Dermis blood vessel endothelial cell (primary cell): ENCODE results near the gene ATL1. TPM values are rescaled to one million over a fixed set of nuclear protein-coding genes. Genes with fewer than 3 reads are reported as not detected.
"Not testable (repeated sequence)": the region's sequence is repeated elsewhere in the genome, so short reads cannot be mapped to it uniquely, and the experiment has no call there.

Experiments
- DNase-seq: peaks from one replicate; pipeline ENCODE4 v3.0.0; 2010
- total RNA-seq: library from RNA; depleted of rRNA; stranded (reverse); fragments of >200 nt; gene quantifications from 2 replicates; pipeline ENCODE4 v1.2.3, GENCODE V29; 2014

ATL1 gene
- total RNA-seq, 1 donor from 2014 or later, result 1.9 TPM

DNA sequence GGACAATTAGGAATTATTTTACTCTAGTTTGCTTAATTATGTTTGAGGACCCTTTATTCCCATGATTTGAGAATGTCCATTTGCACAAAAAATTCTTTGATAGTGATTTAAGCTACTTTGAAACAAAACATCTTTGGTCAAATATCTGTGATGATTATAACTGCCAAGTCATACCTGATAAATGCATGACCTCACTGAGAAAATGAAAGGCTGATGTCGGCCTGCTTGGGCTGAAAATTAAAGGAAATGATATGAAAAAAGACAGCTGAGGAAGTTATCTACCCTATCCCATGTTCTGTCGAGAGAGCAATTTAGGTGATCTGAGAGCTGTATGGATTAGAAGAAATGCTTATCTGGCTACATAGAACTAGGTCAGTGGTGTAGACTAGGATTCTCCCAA, 43.6 kb downstream of the ATL1 start:
- no peak for DNase-seq

DNA sequence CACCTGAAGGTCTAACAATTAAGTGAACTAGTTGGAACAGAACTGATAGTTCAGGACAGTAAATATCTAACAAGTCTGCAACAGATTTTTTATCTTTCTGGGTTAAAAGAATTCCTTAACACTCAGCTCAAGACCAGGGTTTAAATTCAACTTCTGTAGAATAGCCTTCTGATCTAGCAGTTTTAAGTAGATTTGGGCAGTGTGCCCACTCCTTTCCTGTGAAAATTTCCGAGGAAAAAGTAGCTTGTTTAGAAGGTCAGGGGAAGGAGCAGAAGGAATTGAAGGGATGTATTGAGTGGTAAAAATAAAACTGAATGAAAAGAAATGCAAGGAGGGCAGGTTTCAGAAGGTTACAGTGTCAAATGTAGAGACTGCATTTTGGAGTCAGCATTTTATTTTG, 45.8 kb downstream of the ATL1 start:
- DNase-seq, result peak; percentile 78

DNA sequence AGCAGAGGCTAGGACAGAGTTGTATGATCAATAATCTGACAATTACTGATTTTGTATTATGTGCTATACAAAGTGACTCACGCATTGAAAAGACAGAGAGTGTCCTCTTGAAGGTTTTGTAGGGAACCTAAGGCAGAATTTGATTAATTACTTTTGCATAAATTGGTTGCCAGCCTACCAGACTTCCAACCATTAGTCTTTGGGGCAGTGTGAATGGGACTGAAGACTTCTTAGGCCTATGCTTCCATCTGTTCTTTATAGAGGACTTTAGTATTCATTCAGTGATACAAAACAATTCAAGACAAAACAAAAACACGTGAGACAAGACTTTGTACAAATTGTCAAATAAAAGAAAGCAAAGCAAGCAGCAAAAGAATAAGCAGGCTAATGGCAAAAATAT, 46.5 kb downstream of the ATL1 start:
- no peak for DNase-seq

DNA sequence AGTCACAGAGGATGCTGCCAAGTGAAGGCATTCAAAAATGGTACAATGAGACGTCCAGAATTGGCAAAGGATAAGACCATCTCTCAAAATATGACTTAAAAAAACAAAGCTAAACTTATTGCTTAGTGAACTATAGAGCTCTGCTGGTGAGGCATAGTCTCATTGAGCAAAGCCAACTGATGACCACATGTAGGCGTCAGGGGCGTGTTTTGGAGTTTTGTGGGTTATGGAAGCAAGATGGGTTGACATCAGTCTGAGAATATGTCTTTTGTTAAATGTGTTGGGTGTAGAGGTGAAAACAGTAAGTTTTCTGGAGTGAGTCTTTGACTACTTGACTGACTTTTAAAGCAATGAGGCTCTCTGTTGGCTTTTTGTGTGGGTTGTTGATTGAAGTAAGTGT, 47.2 kb downstream of the ATL1 start:
- DNase-seq, result no peak

DNA sequence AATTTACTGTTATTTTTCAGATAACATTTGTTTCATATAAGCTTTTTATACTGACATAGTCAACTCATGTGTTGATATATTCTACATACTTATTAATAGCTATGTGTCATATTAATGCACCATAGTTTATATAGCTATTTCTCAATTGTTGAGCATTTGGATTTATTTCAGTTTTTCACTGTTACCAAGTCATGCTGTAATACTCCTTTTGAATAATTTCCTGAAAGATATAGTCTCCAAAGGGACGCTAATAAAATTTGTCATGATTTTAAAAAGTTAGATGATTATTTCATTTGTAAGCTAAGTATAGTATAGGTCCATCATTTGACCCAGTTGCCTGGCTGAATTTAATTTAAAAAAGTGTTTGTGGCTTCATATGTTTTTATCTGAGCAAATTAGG, 47.8 kb downstream of the ATL1 start:
- DNase-seq, result no peak

DNA sequence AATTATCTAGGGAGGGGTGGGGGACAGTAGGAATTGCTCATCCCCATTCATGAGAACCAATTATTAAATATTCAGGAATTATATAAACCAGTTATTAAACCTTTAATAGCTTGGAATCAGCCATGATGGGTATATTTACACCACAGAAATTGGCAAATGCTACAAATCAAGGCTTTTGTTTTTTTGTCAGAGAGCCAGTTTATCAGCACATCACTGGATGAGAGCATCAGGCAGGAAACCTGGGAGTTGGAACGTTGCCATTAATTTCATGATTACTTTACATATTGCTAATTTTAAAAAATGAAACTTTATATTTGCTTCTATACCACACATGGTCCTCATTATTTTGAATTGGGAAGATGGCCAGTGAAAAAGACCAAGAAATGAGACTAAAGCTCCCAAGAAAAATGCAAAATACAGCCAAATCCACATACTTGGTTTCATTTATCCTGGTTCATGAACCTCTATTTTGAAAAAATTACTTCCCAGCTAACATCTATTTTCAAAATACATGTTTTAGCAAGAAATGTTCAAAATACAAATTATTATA, 48.4 kb downstream of the ATL1 start:
- no peak for DNase-seq

DNA sequence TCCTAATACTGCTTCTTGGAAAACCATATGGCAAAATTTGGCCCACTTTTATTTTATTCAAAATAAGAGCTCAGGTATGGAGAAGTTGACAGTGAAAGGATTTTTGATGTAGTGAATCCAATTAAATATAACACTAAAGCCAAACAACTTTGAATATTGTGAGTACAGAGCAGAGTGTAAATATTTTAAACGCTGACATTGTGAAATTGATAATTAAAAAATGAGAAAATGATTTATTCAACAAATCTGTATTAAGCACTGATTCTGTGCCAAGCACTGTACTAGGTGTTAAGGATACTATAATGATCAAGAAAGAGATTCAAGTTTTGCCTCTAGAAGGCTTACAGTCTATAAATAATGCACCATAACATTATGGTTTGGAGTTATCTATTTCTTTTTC, 50.5 kb downstream of the ATL1 start:
- no peak for DNase-seq

DNA sequence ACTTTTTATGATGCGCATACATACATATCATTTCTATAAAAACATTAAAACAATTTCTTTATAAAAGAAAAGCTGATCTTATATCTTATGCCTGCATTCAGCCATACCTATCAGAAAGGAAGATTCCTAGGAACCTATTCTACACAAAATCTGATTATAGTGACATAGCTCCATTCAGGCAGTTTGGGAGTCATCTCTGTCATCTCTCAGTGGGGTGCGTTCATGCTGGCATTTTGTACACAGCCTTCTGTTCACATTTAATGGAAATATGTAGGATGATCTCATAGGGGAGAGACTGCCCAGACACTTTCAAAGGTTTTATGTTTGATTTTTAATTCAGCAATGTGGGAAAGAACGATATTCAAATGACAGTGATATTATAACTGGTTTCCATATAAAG, 52.9 kb downstream of the ATL1 start:
- no peak for DNase-seq

DNA sequence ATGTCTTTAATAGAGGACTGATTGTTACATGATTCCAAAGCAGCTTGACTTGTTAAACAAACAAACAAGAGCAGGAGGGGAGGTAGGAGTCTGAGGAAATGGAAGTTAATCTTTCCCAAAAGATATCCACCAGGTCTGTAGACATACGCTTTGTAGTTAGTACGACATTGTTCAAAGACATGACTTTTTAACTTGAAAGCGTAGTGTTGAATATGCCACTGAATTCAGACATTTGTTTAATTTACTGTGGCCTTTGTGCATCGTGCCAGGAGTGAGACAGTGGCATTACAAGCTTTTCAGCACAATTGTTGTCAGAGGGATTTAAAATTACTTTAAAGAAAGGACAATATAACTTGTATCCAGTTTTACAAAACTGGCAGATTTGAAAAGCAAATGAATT, 55.1 kb downstream of the ATL1 start:
- DNase-seq, result no peak

DNA sequence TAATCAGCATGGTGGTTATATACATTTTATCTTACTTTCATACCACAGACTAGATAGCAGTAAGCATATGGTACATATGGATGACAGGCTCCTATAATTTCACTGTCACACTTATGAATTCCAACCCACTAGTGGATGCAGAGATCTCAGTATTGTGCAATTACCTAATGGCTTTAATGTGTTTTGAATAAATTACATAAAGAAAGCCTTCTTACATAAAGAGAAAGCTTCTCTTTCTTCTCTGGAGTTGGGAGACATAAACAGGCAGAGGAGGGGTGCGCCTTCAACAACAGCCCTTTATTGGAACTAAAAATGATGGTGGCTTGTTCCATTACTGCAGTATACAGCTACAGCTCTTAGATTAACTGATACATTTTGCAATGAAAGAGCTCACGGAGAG, 55.6 kb downstream of the ATL1 start:
- no peak for DNase-seq

DNA sequence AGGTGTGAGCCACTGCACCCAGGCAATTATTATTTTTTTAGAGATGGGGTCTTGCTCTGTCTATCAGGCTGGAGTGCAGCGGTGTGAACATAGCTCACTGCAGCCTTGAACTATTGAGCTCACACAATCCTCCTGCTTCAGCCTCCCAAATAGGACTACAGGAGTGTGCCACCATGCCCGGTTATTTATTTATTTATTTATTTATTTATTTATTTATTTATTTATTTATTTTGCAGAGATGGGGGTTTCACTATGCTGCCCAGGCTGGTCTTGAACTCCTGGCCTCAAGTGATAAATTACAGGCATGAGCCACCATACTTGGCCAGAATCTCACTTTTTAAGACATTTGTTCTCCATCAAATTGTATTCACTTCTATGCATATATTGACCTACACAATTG, 56.3 kb downstream of the ATL1 start:
- DNase-seq, result no peak

DNA sequence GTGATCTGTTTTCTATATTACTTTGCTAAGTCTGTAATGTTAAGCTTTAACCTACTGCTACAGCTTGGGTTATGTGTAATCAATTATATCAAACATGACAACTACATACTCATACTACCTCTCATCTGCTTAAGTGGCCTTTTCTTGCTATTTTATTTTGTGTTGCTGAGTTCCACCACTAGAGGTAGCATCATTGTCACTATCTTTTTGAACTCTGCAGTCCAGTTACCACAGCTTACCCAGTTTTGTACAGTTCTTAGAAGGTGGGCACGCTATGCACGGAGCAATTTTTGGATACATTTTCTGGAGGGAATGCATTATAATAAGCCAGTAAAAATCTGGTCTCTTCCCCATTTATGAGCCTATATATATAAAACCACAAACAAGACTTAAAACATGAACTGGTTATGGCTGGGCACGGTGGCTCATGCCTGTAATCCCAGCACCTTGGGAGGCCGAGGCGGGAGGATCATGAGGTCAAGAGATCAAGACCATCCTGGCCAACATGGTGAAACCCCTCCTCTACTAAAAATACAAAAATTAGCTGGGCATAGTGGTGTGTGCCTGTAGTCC, 59.7 kb downstream of the ATL1 start:
- DNase-seq, result peak; percentile 73

DNA sequence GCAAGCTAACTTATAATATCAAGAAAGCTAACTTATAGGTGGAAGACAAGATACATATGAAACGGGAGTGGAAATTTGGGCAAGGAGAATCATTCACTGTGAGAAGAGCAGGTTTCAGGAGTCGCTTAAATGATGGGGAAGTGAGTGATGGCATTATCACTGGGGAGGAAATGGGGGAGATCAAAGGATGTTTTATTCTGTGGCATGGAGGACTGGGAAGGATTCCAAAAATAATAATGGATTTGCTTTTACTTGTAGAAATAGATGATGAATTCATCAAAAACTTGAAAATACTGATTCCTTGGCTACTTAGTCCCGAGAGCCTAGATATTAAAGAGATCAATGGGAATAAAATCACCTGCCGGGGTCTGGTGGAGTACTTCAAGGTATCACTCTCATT, 60.4 kb downstream of the ATL1 start:
- peak; percentile 28 for DNase-seq

DNA sequence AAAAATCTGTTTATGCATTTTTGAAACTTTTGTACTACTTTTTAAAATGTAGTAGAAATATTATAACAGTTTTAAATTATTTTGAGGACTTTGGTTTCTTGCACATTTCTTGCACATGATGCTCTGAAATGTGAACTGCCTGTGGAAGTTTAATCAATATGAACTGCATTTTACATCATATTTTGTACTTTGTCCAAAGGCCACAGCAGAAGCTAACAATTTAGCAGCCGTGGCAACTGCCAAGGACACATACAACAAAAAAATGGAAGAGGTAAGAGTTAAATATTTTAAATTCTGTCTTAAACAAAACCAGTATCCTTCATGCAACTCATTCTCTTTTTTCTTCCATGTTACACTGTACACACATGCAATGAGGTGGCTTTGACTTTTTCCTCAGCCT, 63.0 kb downstream of the ATL1 start:
- DNase-seq, result no peak

DNA sequence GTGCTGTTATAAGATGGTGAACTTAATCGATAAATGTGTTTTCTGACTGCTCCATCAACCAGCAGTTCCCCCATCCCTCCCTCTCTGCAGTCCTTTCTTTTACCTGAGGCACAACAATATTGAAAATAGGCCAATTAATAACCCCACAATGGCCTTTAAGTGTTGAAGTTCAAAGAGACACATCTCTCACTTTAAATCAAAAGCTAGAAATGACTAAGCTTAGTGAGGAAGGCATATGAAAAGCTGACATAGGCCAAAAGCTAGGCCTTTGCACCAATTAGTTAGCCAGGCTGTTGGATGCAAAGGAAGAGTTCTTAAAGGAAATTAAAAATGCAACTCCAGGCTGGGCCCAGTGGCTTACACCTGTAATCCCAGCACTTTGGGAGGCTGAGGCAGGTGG, 64.5 kb downstream of the ATL1 start:
- no peak for DNase-seq

DNA sequence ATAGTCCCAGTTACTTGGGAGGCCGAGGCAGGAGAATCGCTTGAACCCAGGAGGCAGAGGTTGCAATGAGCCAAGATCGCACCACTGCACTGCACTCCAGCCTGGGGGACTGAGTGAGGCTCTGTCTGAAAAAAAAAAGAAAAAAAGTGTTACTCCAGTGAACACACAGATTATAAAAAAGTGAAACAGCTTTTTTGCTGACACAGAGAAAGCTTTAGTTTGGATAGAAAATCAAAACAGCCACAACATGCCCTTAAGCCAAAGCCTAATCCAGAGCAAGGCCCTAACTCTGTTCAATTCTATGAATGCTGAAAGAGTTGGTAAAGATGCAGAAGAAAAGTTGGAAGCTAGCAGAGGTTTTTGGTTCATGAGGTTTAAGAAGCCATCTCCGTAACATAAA, 65.0 kb downstream of the ATL1 start:
- DNase-seq, result not testable (repeated sequence)

DNA sequence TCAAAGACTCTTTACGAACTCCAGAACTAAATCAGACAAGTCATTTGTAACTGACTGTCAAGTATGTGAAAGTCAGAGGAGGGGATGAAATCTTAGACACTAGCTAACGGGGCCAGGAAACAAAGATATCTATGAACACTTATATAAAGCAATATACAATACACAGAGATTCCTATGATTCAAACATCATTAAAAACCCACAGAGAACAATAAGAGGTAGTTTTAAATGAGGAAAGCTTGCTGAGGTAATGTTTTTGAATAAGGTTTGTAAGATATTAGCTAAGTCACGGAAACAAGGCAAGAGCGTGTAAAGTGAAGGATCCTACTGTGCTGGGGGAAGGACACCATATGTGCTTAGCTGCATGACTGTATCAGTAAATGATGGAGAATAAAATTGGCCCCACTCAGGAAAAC, 71.5 kb downstream of the ATL1 start:
- DNase-seq, result no peak

DNA sequence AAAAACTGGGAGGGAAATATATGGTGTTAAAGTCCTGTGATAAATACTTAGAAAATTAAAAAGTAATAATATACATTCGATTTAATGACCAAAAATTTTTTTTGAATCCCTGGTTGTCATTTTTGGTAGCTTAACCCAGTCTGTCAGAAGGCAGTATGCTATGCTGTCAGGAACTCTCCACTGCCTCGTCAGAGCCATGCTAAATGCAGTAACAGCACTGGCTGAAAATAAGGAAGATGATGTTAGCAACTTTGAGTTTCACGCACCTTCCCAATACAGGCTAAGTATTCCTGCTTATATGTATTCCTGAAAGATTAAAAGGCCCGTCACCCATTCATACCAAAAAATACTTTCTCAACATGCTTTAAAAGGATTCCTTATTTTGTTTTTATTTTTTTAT, 74.0 kb downstream of the ATL1 start:
- no peak for DNase-seq

DNA sequence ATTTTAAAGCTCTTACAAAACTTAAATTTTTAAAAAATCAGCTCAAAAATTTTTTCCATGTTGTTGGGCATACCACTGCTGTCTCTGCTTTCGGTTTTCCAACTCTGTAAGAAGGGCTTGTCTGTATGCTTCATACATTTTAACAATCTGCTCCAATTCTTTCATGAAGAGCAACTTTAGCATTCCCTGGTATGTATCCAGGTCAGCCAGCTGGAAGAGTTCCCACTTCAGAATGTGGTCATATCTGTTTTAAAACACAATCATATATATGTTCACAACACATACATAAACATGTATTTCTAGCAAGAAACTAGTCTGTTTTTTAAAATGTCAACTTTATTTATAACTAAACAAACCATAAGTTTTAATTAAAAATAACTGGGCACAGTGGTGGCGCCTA, 75.2 kb downstream of the ATL1 start:
- DNase-seq, result no peak

DNA sequence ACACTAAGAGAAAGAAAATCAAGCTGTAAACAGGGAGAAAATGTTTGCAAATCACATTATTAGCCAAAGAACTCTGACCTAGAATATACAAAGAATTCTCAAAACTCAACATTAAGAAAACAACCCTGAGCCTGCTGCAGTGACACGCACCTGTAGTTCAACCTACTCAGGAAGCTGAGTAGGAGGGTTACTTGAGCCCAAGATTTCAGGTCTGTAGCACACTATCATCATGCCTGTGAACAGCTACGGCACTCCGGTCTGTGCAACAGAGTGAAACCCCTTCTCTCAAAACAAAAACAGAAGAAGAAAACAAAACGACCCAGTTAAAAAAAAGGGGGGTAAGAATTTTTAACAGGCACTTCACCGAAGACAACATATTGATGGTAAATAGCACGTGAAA, 87.3 kb downstream of the ATL1 start:
- no peak for DNase-seq

DNA sequence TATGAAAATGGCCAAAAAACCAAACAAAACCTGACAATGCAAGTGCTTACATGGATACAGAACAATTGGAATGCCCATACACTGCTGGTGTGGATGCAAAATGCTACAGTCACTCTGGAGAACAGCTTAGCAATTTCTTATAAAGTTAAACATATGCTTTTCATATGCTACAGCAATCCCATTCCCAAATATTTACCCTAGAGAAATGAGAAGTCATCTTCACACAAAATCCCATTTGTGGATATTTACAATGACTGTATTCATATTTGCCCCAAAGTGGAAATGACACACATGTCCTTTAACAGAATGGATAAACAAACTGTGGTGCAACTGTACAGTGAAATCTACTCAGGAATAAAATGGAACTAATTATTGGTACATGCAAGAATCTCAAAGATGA, 87.8 kb downstream of the ATL1 start:
- DNase-seq, result no peak

DNA sequence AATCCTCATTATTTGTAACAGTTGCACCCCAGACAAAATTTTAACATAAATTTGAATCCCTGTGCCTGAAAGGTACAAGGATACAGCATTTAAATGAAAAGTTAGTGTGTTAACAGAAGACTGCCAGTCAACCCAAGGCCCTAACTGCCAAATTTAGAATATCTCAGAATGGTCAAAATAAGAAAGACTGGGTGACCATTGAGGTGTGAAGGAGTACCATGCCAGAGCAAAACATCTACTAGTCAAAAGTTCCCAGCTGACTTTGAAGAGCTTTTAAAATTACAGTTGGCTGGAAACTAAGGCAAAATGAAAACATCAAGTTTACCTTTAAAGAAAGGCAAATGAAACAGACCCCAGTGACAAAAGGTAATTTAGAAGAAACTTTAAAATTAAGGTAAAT, 89.7 kb downstream of the ATL1 start:
- DNase-seq, result no peak

DNA sequence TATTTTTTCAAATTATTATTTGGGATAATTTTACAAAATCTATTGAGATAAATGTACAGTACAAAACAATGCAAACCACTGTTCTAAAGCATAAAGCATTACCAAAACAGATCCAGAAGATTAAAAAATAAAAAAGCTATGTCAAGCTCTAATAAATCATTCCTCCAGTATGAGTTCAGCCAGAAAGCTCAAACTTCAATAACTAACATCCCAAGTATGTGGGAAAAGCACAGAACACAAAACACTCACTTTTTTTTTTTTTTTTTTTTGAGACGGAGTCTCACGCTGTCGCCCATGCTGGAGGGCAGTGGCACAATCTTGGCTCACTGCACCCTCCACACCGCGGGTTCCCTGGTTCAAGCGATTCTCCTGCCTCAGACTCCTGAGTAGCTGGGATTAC, 96.8 kb downstream of the ATL1 start:
- DNase-seq, result no peak

DNA sequence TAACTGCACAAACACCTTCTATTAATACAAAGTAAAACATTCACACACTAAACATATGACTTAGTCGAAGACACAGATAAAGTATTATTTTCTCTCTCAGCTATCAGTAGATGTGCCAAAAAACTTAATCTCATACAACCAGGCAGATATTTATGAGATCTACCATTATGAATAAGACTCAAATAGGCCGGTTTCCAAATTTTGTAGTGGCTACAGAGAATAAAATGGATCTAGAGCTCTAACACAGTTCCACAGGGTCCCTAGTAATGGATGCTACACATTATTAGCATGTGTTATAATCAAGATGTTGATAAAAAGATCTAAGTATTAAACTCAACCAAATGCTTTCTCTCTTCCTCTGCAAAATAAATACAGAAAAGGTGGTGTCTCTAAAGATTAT, 97.8 kb downstream of the ATL1 start:
- DNase-seq, result no peak

DNA sequence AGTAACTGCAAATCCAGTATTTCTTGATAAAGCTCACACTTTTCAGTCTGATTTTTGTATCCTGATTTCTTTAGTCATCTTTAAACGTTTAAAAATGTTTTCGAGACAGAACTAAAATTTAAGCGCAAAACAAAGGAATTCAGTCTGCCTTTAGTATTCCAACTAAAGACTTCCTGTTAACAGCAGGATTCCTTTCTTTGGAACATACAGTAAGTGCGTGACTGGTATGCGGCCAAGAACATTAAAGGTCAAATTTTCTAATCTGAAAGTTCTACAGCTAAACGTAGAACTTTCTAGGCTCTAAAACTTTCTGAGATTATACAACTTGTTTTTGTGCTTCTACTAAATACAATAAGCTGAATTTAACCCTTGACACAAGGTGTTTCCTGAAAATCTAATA, 98.3 kb downstream of the ATL1 start:
- peak; percentile 77 for DNase-seq
